NCI-H2227 treated with DMSO at 0.1 percent for 48 hours (cell line): ENCODE results near the gene TRPM7.
"Not testable (repeated sequence)": the region's sequence is repeated elsewhere in the genome, so short reads cannot be mapped to it uniquely, and the experiment has no call there.

Experiments
- DNase-seq: peaks from one replicate; lab custom pipeline; 2025; lab: John Stamatoyannopoulos, UW

TRPM7 gene

GRCh38 chr15:50573842-50574241 is 112.8 kb downstream of the TRPM7 start:
- not testable (repeated sequence) for DNase-seq

GRCh38 chr15:50563756-50564155 is 122.8 kb downstream of the TRPM7 start:
- DNase-seq: no peak

GRCh38 chr15:50562735-50563640 is 123.6 kb downstream of the TRPM7 start:
- DNase-seq: no peak

DNA sequence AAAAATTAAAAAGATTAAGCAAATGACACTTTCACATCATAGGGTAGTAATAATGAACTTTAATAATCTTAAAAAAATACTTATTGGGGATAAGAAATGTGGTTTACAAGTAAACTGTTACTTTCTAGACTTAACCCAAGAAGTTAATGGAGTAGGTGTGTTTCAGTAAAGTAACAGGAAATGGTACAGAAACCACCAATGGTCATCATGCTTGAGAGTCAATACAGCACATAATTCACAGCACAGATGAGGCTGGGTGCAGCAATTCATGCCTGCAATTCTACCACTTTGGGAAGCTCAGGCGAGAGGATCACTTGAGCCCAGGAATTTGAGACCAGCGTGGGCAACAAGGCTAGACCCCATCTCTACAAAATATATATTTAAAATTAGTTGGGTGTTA is 128.6 kb downstream of the TRPM7 start:
- no peak for DNase-seq

DNA sequence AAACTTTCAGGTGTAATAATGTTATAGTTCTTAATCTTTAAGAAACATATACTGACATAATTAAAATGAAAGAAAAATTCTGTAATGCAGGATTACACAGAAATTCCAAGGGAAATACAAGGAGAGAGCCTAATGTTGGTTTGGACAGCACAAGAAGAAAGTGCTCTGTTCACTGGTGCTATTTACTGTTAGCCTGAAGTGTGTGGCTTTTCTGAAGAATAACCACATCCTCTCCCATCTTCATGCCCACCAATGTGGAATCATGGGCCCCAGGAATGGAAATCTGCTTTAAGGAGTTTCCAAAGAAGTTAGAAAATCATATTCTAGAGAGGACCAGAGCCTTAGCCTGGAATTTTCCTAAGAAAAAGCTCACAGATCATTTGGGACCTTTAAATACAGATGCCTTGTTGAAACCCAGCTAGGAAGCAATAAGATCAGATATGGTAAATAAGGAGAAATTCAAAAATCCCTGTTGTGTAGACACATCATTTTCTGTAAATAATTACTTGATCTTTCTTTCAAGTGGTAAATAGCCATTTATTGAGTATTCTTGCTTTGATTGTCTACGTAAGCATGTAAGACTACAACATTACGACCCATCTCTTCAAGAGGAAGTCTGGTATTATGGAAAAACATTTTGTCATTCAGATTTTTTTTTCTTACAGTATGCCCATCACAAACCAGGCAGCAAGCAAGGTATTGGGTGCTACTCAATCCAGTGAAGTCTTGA is 129.8 kb downstream of the TRPM7 start:
- no peak for DNase-seq

DNA sequence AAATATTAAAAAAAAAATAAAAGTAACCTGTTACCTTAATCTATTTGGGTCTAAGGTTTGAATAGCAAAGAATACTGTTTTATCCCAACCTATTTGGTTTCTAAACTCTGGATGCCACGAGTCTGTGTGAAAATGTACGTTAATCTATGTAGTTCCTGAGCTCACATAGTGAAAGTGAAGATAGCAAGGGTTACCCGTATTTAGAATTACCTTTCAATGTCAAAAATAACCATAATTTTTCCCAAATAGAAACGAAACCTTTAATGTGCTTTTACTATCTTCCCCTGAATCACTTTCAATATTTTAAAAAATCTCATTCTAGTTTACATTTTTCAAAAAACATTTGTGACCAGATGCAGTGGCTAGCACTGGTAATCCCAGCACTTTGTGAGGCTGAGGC is 134.4 kb downstream of the TRPM7 start:
- no peak for DNase-seq

GRCh38 chr15:50549326-50549725 is 137.3 kb downstream of the TRPM7 start:
- no peak for DNase-seq

DNA sequence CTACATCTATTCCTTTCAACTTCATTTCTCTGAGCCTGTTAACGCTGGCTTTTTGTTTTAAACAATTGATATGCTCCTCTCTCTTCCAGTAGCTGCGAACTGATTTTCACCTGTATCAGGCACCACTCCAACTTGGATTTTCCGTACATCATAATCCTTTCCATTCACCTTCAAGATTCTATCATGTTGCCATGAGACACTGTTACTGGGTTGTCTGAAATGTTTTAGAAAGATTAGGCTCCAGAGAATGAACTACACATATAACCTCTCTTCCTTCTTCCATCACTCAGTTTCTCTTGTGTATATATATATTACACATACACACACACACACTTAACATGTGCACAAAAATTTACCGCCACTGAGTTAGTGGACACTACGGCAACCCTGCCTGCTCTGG is 140.0 kb downstream of the TRPM7 start, which contains the start of gene USP50:
Gene USP50, minus strand, starts transcription at position 101 of the 400 bp plus-strand sequence. CDS start 141 bp downstream, outside the sequence.
- no peak for DNase-seq

GRCh38 chr15:50544368-50544767 is 142.2 kb downstream of the TRPM7 start:
- no peak for DNase-seq

GRCh38 chr15:50543556-50543955 is 143.0 kb downstream of the TRPM7 start:
- no peak for DNase-seq

GRCh38 chr15:50542887-50543210 is 143.7 kb downstream of the TRPM7 start:
- no peak for DNase-seq

DNA sequence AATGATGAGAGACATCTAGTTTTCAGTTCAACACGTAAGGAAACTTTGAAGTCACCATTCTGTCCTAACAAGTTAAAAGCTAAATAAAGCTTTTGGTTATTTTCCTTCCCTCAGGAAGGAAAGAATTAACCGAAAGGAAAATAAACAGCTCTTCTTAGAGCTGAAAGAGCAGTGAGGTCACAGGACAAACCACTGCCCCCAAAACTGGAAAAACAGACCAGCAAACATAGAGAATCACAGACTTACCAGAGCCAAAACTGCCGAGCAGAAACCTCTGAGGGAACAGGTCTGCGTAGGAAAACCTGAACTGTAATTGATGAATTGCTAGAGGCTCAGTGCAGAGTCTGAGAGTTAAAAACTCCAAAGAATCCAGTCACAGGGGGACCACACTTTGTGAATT is 154.8 kb downstream of the TRPM7 start:
- no peak for DNase-seq

DNA sequence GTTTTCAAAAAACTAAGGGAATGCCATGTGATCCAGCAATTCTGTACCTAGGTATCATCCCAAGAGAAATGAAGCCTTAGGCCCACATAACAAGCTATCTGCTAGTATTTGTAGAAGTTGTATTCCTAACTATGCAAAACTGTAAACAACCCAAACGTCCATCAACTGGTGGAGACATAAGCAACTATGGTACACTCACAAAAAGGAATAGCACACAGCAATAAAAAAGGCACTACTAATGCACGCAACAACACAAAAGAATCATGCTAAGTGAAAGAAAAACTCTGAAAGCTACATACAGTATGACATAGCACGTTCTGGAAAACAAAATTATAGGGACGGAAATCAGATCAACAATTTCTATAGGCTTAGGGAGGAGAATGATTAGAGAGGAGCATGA is 155.4 kb downstream of the TRPM7 start:
- DNase-seq: no peak

GRCh38 chr15:50523851-50524251 is 162.7 kb downstream of the TRPM7 start:
- no peak for DNase-seq

GRCh38 chr15:50519740-50520425 is 166.7 kb downstream of the TRPM7 start:
- no peak for DNase-seq

DNA sequence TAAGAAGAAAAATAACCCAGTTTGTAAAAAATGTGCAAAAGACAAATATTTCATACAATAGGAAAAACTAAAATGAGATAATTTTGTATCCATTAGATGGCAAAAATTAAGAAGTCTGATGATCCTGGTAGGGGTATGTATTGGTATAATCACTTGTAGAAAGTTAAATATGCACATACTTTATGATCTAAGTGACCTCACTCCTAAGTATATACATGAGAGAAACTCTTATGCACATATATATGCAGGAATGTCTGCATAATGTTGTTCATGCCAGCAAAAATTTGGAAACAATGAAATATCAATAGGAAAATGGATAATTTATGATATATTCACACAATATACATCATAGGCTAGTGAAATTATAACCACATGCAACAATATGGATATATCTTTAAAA is 173.6 kb downstream of the TRPM7 start:
- no peak for DNase-seq
